ENCODE data around the gene GPER1. TPM values are rescaled to one million over a fixed set of nuclear protein-coding genes. Genes with fewer than 3 reads are reported as not detected.

Gene GPER1
- total RNA-seq, 1 experiment from 2014 or later = 2.9 TPM

GRCh38 chr7:1090686-1091643 lies 3.1 kb downstream of the GPER1 start:
- H3K4me1 ChIP-seq (ENCODE audit: control insufficient read depth, insufficient read depth, low read length) = peaks cover 30% of the 10 kb centered on the region
- H3K4me3 ChIP-seq (ENCODE audit: low read depth in 2 of 2, low read length in 2 of 2) = no peak overlapping the region
- intact Hi-C loops (cut with micrococcal nuclease; ENCODE audit: unreplicated experiment) (no loop called here), in situ Hi-C loops (cut with HindIII; ENCODE audit: low pct_unique_long_range_greater_than_20kb, low sequenced_read_pairs) (no loop called here)
- H3K27me3 ChIP-seq (ENCODE audit: control insufficient read depth, insufficient read depth, low read length) = no peaks in the 10 kb centered on the region
- no peaks in the 10 kb centered on the region for H3K9me3 ChIP-seq (ENCODE audit: control insufficient read depth, insufficient read depth, low read depth, low read length)
- no peak for DNase-seq (ENCODE audit: low read depth, low spot score)
- ATAC-seq = no peak
- POLR2A ChIA-PET = no interaction called here
- no peak overlapping the region for H3K27ac ChIP-seq (ENCODE audit: low read length)
- CTCF ChIA-PET = interaction anchor here (0.5 kb wide), 1 partner anchor 18 kb away, joined by 3 read pairs; no protein-coding TSS in a partner anchor
- TF ChIP-seq TCF7L2 (IDR thresholded peaks at IDR 0.05; ENCODE audit: low read depth, low read length) = no peak
- TF ChIP-seq, protein P1, sequence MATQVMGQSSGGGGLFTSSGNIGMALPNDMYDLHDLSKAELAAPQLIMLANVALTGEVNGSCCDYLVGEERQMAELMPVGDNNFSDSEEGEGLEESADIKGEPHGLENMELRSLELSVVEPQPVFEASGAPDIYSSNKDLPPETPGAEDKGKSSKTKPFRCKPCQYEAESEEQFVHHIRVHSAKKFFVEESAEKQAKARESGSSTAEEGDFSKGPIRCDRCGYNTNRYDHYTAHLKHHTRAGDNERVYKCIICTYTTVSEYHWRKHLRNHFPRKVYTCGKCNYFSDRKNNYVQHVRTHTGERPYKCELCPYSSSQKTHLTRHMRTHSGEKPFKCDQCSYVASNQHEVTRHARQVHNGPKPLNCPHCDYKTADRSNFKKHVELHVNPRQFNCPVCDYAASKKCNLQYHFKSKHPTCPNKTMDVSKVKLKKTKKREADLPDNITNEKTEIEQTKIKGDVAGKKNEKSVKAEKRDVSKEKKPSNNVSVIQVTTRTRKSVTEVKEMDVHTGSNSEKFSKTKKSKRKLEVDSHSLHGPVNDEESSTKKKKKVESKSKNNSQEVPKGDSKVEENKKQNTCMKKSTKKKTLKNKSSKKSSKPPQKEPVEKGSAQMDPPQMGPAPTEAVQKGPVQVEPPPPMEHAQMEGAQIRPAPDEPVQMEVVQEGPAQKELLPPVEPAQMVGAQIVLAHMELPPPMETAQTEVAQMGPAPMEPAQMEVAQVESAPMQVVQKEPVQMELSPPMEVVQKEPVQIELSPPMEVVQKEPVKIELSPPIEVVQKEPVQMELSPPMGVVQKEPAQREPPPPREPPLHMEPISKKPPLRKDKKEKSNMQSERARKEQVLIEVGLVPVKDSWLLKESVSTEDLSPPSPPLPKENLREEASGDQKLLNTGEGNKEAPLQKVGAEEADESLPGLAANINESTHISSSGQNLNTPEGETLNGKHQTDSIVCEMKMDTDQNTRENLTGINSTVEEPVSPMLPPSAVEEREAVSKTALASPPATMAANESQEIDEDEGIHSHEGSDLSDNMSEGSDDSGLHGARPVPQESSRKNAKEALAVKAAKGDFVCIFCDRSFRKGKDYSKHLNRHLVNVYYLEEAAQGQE (IDR thresholded peaks at IDR 0.05; ENCODE audit: insufficient read depth in 1 of 2, low read depth in 2 of 2, low read length in 1 of 2) = no peak
- TF ChIP-seq SIN3A (IDR thresholded peaks at IDR 0.05; ENCODE audit: borderline replicate concordance, insufficient read depth, low read depth, low read length) = no peak
- TF ChIP-seq, protein P2, sequence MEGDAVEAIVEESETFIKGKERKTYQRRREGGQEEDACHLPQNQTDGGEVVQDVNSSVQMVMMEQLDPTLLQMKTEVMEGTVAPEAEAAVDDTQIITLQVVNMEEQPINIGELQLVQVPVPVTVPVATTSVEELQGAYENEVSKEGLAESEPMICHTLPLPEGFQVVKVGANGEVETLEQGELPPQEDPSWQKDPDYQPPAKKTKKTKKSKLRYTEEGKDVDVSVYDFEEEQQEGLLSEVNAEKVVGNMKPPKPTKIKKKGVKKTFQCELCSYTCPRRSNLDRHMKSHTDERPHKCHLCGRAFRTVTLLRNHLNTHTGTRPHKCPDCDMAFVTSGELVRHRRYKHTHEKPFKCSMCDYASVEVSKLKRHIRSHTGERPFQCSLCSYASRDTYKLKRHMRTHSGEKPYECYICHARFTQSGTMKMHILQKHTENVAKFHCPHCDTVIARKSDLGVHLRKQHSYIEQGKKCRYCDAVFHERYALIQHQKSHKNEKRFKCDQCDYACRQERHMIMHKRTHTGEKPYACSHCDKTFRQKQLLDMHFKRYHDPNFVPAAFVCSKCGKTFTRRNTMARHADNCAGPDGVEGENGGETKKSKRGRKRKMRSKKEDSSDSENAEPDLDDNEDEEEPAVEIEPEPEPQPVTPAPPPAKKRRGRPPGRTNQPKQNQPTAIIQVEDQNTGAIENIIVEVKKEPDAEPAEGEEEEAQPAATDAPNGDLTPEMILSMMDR (IDR thresholded peaks at IDR 0.05) = no peak
- no peak for TF ChIP-seq POLR2AphosphoS5 (IDR thresholded peaks at IDR 0.05; ENCODE audit: low read depth, low read length)
- no TSS peak for BruUV-seq (replicated peaks)
- H3K36me3 ChIP-seq (ENCODE audit: control insufficient read depth, insufficient read depth, low read length) = no peaks in the 10 kb centered on the region

DNA sequence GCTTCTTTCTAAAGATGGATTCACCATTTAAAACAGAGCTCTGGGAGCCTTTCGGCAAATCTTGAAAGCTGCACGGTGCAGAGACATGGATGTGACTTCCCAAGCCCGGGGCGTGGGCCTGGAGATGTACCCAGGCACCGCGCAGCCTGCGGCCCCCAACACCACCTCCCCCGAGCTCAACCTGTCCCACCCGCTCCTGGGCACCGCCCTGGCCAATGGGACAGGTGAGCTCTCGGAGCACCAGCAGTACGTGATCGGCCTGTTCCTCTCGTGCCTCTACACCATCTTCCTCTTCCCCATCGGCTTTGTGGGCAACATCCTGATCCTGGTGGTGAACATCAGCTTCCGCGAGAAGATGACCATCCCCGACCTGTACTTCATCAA lies 3.7 kb downstream of the GPER1 start:
- H3K4me3 ChIP-seq (ENCODE audit: low read depth in 2 of 2, low read length in 2 of 2) = no peak overlapping the region
- in situ Hi-C loops (cut with HindIII; ENCODE audit: low pct_unique_long_range_greater_than_20kb, low sequenced_read_pairs) = no loop called here
- intact Hi-C loops (cut with micrococcal nuclease; ENCODE audit: unreplicated experiment) = no loop called here
- POLR2A ChIA-PET = no interaction called here
- BruUV-seq (replicated peaks) = no TSS peak
- ATAC-seq (no peak), DNase-seq (ENCODE audit: low read depth, low spot score) (no peak)
- TF ChIP-seq POLR2AphosphoS5 (IDR thresholded peaks at IDR 0.05; ENCODE audit: low read depth, low read length) = no peak
- TF ChIP-seq, protein P1 (IDR thresholded peaks at IDR 0.05; ENCODE audit: insufficient read depth in 1 of 2, low read depth in 2 of 2, low read length in 1 of 2) = no peak
- TF ChIP-seq TCF7L2 (IDR thresholded peaks at IDR 0.05; ENCODE audit: low read depth, low read length) = no peak
- no peak for TF ChIP-seq SIN3A (IDR thresholded peaks at IDR 0.05; ENCODE audit: borderline replicate concordance, insufficient read depth, low read depth, low read length)
- TF ChIP-seq, protein P2 (IDR thresholded peaks at IDR 0.05) = no peak
- H3K27me3 ChIP-seq (ENCODE audit: control insufficient read depth, insufficient read depth, low read length) = no peaks in the 10 kb centered on the region
- H3K27ac ChIP-seq (ENCODE audit: low read length) = no peak overlapping the region
- CTCF ChIA-PET = no interaction called here
- peaks cover 27% of the 10 kb centered on the region for H3K4me1 ChIP-seq (ENCODE audit: control insufficient read depth, insufficient read depth, low read length)
- no peaks in the 10 kb centered on the region for H3K36me3 ChIP-seq (ENCODE audit: control insufficient read depth, insufficient read depth, low read length)
- no peaks in the 10 kb centered on the region for H3K9me3 ChIP-seq (ENCODE audit: control insufficient read depth, insufficient read depth, low read depth, low read length)

Data from Panc1 (cell line).